Fibroblast of lung (primary cell): ENCODE measurements around the gene RFC5. TPM values are rescaled to one million over a fixed set of nuclear protein-coding genes. Genes with fewer than 3 reads are reported as not detected.
"Not testable (repeated sequence)": the region's sequence is repeated elsewhere in the genome, so short reads cannot be mapped to it uniquely, and the experiment has no call there.

ENCODE experiments used
- DNase-seq, 2 donors: peaks; one replicate each; pipeline versions ENCODE4 v3.0.0 to v3.0.0-alpha.2; 2010; ENCODE audit warnings: low read depth in 2 of 2
- H2AFZ ChIP-seq: 2 replicates; pipeline ENCODE4 v1.5.1; 2012; ENCODE audit warnings: low read length, control low read depth, inconsistent platforms
- H3K27ac ChIP-seq: 2 replicates; pipeline ENCODE4 v1.5.1; 2011; ENCODE audit warnings: low read length, control low read depth; ENCODE audit not compliant: insufficient read depth
- H3K27me3 ChIP-seq: 2 replicates; pipeline ENCODE4 v1.5.1; 2011; ENCODE audit warnings: mild to moderate bottlenecking, low read length; ENCODE audit not compliant: control insufficient read depth, insufficient read depth
- H3K36me3 ChIP-seq: 2 replicates; pipeline ENCODE4 v1.5.1; 2011; ENCODE audit warnings: low read length; ENCODE audit not compliant: control insufficient read depth, insufficient read depth
- H3K4me1 ChIP-seq: 2 replicates; pipeline ENCODE4 v1.5.1; 2011; ENCODE audit warnings: low read length; ENCODE audit not compliant: control insufficient read depth, insufficient read depth; ENCODE audit errors: extremely low read depth
- H3K4me2 ChIP-seq: 2 replicates; pipeline ENCODE4 v1.5.1; 2011; ENCODE audit warnings: low read length, control low read depth; ENCODE audit not compliant: insufficient read depth; ENCODE audit errors: extremely low read depth
- H3K4me3 ChIP-seq, 4 experiments: fragments of 200-600 bp in 1 of 4; sonication (generic) in 1 of 4; replicated peaks in 1 of 4; 2 replicates each; pipeline ENCODE4 v1.5.1; 2011 to 2016; ENCODE audit warnings: low read length in 4 of 4, low read depth in 3 of 4, mild to moderate bottlenecking in 3 of 4, control low read depth in 2 of 4, inconsistent platforms in 1 of 4, mixed read lengths in 1 of 4; ENCODE audit not compliant: insufficient read depth in 1 of 4; ENCODE audit errors: control extremely low read depth in 1 of 4
- H3K79me2 ChIP-seq: 2 replicates; pipeline ENCODE4 v1.5.1; 2012; ENCODE audit warnings: mild to moderate bottlenecking, low read length, inconsistent platforms; ENCODE audit not compliant: control insufficient read depth, insufficient read depth
- H3K9ac ChIP-seq: 2 replicates; pipeline ENCODE4 v1.5.1; 2011; ENCODE audit warnings: mild to moderate bottlenecking, low read length, control low read depth; ENCODE audit not compliant: insufficient read depth
- H3K9me3 ChIP-seq: 2 replicates; pipeline ENCODE4 v1.5.1; 2012; ENCODE audit warnings: low read depth, low read length; ENCODE audit not compliant: control insufficient read depth, insufficient read depth
- H4K20me1 ChIP-seq: 2 replicates; pipeline ENCODE4 v1.5.1; 2011; ENCODE audit warnings: low read length; ENCODE audit not compliant: control insufficient read depth, insufficient read depth; ENCODE audit errors: extremely low read depth
- EZH2 ChIP-seq: IDR thresholded peaks from 2 replicates; pipeline ENCODE4 v1.5.1; 2012; ENCODE audit warnings: low read length, control low read depth, mild to moderate bottlenecking; ENCODE audit errors: missing control alignments
- polyA plus RNA-seq, 2 donors: library from polyadenylated mRNA; depleted of rRNA in 1 of 2; stranded (reverse) in 1 of 2; unstranded in 1 of 2; fragments of >200 nt; gene quantifications; 2 replicates each; pipeline ENCODE4 v1.2.1, GENCODE V29; 2011 to 2012; ENCODE audit warnings: missing spikeins in 1 of 2
- total RNA-seq: library from RNA; depleted of rRNA; stranded (reverse); fragments of >200 nt; gene quantifications from 2 replicates; pipeline ENCODE4 v1.2.1, GENCODE V29; 2014
- TF ChIP-seq, protein P1 (sequence below), 2 donors: IDR thresholded peaks in 1 of 2; conservative IDR thresholded peaks in 1 of 2; 1 replicate in 1 of 2; 2 replicates in 1 of 2; pipeline ENCODE4 v1.5.1; 2011 to 2012; ENCODE audit warnings: low read length in 2 of 2, control low read depth in 1 of 2, inconsistent platforms in 1 of 2, low read depth in 1 of 2, mild to moderate bottlenecking in 1 of 2

RFC5 gene
- total and polyA plus RNA-seq, 2 donors (not counting 1 experiment from before 2014, with no cell fraction given) = 9.8 to 9.9 TPM

DNA sequence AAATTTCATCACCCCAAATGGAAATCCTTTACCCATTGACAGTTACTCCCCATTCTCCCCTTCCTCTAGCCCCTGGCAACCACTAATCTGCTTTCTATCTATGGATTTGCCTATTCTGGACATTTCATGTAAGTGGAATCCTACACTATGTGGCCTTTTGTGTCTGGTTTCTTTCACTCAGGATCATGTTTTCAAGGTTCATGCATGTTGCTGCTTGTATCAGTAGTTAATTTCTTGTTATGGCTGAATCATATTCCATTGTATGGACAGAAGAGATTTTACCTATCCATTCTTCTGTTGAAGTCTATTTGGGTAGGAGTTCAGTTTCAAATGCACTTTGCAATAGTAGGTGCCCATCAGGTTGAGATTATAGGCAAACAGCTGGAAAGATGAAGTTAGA is 1.4 kb downstream of the RFC5 start:
- no peaks in the 10 kb centered on the region for H3K4me1 ChIP-seq
- H3K27me3 ChIP-seq = no peaks in the 10 kb centered on the region
- peak overlapping the region; percentile 85 for H3K4me2 ChIP-seq
- no peaks in the 10 kb centered on the region for H4K20me1 ChIP-seq
- no peak overlapping the region for H3K27ac ChIP-seq
- no peak for DNase-seq
- TF ChIP-seq EZH2 = no peak
- H3K79me2 ChIP-seq = peaks cover 18% of the 10 kb centered on the region
- H3K9ac ChIP-seq = no peak overlapping the region
- no peaks in the 10 kb centered on the region for H3K9me3 ChIP-seq
- peaks cover 5% of the 10 kb centered on the region for H3K36me3 ChIP-seq
- no peak overlapping the region for H2AFZ ChIP-seq
- peak overlapping the region in 2 of 4 experiments; percentile 86 to 90 for H3K4me3 ChIP-seq

DNA sequence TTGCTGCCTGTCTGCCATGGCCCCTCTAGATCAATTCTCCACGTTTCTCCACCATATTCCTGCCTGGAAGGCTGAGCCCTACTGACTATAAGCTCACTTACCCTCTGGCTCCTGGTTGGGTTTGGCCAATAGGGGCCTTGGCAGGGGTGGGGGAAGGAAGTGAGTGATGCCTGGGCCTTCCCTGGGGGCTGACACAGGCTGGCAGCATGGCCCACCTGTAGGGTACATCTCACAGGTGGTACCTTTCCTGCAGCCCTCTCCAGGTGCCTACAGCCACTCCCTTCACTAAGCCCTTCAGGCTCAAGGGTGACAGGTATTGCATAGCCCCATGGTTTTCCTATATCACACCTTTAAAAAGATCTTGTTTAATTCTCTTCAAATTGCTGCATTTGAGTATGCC is 3.5 kb downstream of the RFC5 start:
- Histone ChIP-seq H2AFZ (no peak overlapping the region), H3K79me2 (peaks cover 18% of the 10 kb centered on the region), H3K4me1 (no peaks in the 10 kb centered on the region), H3K27ac (no peak overlapping the region), H4K20me1 (no peaks in the 10 kb centered on the region), H3K9me3 (no peaks in the 10 kb centered on the region), H3K9ac (no peak overlapping the region), H3K36me3 (peaks cover 6% of the 10 kb centered on the region), H3K4me3 (no peak overlapping the region), H3K27me3 (no peaks in the 10 kb centered on the region), H3K4me2 (no peak overlapping the region)
- no peak for DNase-seq
- TF ChIP-seq, protein P1, sequence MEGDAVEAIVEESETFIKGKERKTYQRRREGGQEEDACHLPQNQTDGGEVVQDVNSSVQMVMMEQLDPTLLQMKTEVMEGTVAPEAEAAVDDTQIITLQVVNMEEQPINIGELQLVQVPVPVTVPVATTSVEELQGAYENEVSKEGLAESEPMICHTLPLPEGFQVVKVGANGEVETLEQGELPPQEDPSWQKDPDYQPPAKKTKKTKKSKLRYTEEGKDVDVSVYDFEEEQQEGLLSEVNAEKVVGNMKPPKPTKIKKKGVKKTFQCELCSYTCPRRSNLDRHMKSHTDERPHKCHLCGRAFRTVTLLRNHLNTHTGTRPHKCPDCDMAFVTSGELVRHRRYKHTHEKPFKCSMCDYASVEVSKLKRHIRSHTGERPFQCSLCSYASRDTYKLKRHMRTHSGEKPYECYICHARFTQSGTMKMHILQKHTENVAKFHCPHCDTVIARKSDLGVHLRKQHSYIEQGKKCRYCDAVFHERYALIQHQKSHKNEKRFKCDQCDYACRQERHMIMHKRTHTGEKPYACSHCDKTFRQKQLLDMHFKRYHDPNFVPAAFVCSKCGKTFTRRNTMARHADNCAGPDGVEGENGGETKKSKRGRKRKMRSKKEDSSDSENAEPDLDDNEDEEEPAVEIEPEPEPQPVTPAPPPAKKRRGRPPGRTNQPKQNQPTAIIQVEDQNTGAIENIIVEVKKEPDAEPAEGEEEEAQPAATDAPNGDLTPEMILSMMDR (conservative IDR thresholded peaks at IDR 0.05 in 1 of 2, IDR thresholded peaks at IDR 0.05 in 1 of 2; ENCODE audit: low read depth in 1 of 2, low read length in 2 of 2) = no peak

DNA sequence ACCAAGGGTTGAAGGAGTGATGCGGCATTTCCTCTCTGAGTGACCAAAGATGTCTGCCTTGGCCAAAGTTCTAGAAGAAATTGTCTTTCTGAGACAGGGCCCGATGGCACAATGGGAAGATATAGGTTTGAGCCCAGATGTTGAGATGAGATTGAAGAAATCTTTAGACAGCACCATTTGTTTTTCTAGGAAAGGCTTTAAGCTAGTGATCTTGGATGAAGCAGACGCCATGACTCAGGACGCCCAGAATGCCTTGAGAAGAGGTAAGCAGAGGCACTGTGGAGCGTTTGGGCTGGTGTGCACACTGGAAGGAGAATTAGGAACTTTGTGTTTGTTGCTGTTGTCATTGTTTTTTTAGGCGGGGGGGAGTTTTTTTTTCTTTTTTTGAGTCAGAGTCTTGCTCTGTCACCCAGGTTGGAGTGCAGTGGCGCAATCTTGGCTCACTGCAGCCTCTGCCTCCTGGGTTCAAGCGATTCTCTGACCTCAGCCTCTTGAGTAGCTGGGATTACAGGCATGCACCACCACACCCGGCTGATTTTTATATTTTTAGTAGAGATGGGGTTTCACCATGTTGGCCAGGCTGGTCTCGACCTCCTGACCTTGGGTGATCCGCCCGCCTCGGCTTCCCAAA is 5.7 kb downstream of the RFC5 start:
- not testable (repeated sequence) for H3K27me3 ChIP-seq, H4K20me1 ChIP-seq, H3K27ac ChIP-seq, H3K4me3 ChIP-seq, H3K4me2 ChIP-seq, DNase-seq, H3K9ac ChIP-seq, H3K9me3 ChIP-seq, H2AFZ ChIP-seq, H3K4me1 ChIP-seq
- Histone ChIP-seq H3K79me2 (peaks cover 12% of the 10 kb centered on the region), H3K36me3 (peaks cover 11% of the 10 kb centered on the region)

DNA sequence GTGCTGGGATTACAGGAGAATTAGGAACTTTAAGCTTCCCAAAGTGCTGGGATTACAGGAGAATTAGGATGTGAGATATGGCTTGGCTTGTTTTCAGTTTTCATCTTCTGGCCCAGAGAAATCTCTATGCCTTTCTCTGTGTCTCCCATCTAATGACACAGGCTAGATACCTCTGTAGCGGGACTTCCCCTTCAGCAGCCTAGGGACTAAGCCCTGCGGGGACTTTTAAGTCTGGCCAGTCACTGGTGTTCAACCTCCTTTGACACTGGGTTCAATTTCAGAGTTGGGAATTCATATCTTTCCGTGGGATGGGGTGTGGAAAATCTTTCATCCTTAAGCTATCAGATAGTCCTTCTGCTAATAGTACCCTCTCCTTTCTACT is 6.2 kb downstream of the RFC5 start:
- no peaks in the 10 kb centered on the region for H3K4me1 ChIP-seq

More for the DNA sequence above, 6.2 kb downstream of the RFC5 start:
- Histone ChIP-seq H3K4me3 (no peak overlapping the region), H3K27me3 (no peaks in the 10 kb centered on the region), H3K9ac (no peak overlapping the region), H3K79me2 (peaks cover 7% of the 10 kb centered on the region), H3K4me2 (no peak overlapping the region), H3K27ac (no peak overlapping the region), H2AFZ (no peak overlapping the region), H3K36me3 (peaks cover 11% of the 10 kb centered on the region), H3K9me3 (no peaks in the 10 kb centered on the region), H4K20me1 (no peaks in the 10 kb centered on the region)
- TF ChIP-seq EZH2 = no peak
- TF ChIP-seq, protein P1 (conservative IDR thresholded peaks at IDR 0.05 in 1 of 2, IDR thresholded peaks at IDR 0.05 in 1 of 2; ENCODE audit: low read depth in 1 of 2, low read length in 2 of 2) = no peak
- no peak for DNase-seq
